GM04504 (cell line): ENCODE measurements around the gene HAT1.
"Not testable (repeated sequence)": the region's sequence is repeated elsewhere in the genome, so short reads cannot be mapped to it uniquely, and the experiment has no call there.

Experiments used
- DNase-seq: peaks from one replicate; pipeline ENCODE4 v3.0.0-alpha.2; 2012; ENCODE audit warnings: low read depth

Gene HAT1

GRCh38 chr2:171922230-171923022, at the start of gene HAT1:
Gene HAT1, plus strand, starts transcription at chr2:171922461. Its CDS starts 40 bp downstream, at chr2:171922501.
- DNase-seq, result peak; percentile 97

GRCh38 chr2:171874517-171874916, 47.7 kb upstream of the HAT1 start:
- DNase-seq, result no peak

GRCh38 chr2:171874963-171875362, 47.3 kb upstream of the HAT1 start:
- DNase-seq, result no peak

GRCh38 chr2:171878481-171878993, 43.7 kb upstream of the HAT1 start:
- peak; percentile 48 for DNase-seq

- no peak for DNase-seq
Measured at GRCh38 chr2:171879865-171880264, 42.4 kb upstream of the HAT1 start.

GRCh38 chr2:171880774-171881173, 41.5 kb upstream of the HAT1 start:
- DNase-seq, result no peak

GRCh38 chr2:171882089-171882769, 40.0 kb upstream of the HAT1 start:
- no peak for DNase-seq

- DNase-seq, result no peak
Measured at GRCh38 chr2:171883275-171883893, 38.9 kb upstream of the HAT1 start.

GRCh38 chr2:171889333-171889732, 32.9 kb upstream of the HAT1 start:
- no peak for DNase-seq

- DNase-seq, result no peak
Measured at GRCh38 chr2:171889808-171890207, 32.5 kb upstream of the HAT1 start.

GRCh38 chr2:171893196-171893823, 29.0 kb upstream of the HAT1 start:
- no peak for DNase-seq

- peak; percentile 64 for DNase-seq
Measured at GRCh38 chr2:171893824-171894611, 28.2 kb upstream of the HAT1 start, which contains the start of gene SLC25A12. Gene SLC25A12, minus strand, starts transcription at chr2:171894244. Its CDS starts 30 bp downstream, at chr2:171894214.

GRCh38 chr2:171894612-171894947, 27.7 kb upstream of the HAT1 start:
- DNase-seq, result no peak

- DNase-seq, result no peak
Measured at GRCh38 chr2:171895786-171896185, 26.5 kb upstream of the HAT1 start.

GRCh38 chr2:171899623-171900282, 22.5 kb upstream of the HAT1 start:
- DNase-seq, result not testable (repeated sequence)

- DNase-seq, result no peak
Measured at GRCh38 chr2:171902840-171903420, 19.3 kb upstream of the HAT1 start.

GRCh38 chr2:171908235-171908634, 14.0 kb upstream of the HAT1 start:
- DNase-seq, result no peak

- no peak for DNase-seq
Measured at GRCh38 chr2:171909266-171909665, 13.0 kb upstream of the HAT1 start.

GRCh38 chr2:171910494-171910893, 11.8 kb upstream of the HAT1 start:
- no peak for DNase-seq

GRCh38 chr2:171913517-171913916, 8.7 kb upstream of the HAT1 start:
- no peak for DNase-seq

- no peak for DNase-seq
Measured at GRCh38 chr2:171919453-171919852, 2.8 kb upstream of the HAT1 start.
